Gastrocnemius medialis (tissue), 4 donors: ENCODE results near the gene AAR2.

Experiments used
- CTCF ChIP-seq, 5 experiments: fragments of 450-650 bp in 3 of 5; fragments of 200-600 bp in 2 of 5; sonication (generic) in 2 of 5; IDR thresholded peaks in 4 of 5; conservative IDR thresholded peaks in 1 of 5; 1 replicate in 4 of 5; 2 replicates in 1 of 5; pipeline ENCODE4 v1.5.1; 2016 to 2019; ENCODE audit warnings: antibody characterized with exemption in 5 of 5, mild to moderate bottlenecking in 3 of 5, moderate library complexity in 3 of 5
- POLR2A ChIP-seq, 2 donors: fragments of 450-650 bp; IDR thresholded peaks; one replicate each; pipeline ENCODE4 v1.6.1; 2017; ENCODE audit warnings: antibody characterized with exemption in 2 of 2, mild to moderate bottlenecking in 2 of 2, moderate library complexity in 2 of 2

GRCh38 chr20:36303831-36304230 is 67.6 kb downstream of the AAR2 start:
- no peak for TF ChIP-seq CTCF (IDR thresholded peaks at IDR 0.05 in 4 of 5, conservative IDR thresholded peaks at IDR 0.05 in 1 of 5)
- TF ChIP-seq POLR2A (IDR thresholded peaks at IDR 0.05): no peak
